Psoas muscle (tissue), 8 donors: ENCODE data around the gene ALDH18A1. TPM values are rescaled to one million over a fixed set of nuclear protein-coding genes. Genes with fewer than 3 reads are reported as not detected.

ENCODE experiments used
- ATAC-seq, 4 donors: fragments of 200-7000 bp; cut with Tn5 transposase; one replicate each; pipeline ENCODE4 v1.9.1; 2020; ENCODE audit warnings: moderate library complexity in 3 of 4, mild to moderate bottlenecking in 2 of 4
- DNase-seq, 2 donors: peaks; one replicate each; pipeline ENCODE4 v3.0.0-alpha.2; 2020
- H3K27ac ChIP-seq: fragments of 200-600 bp; one replicate; pipeline ENCODE4 v1.8.0; 2022
- H3K27me3 ChIP-seq, 3 donors: fragments of 200-600 bp in 1 of 3; one replicate each; pipeline versions ENCODE4 v1.6.1 to v1.8.0; 2013 to 2022; ENCODE audit warnings: low read length in 2 of 3, mild to moderate bottlenecking in 2 of 3, moderate library complexity in 1 of 3; ENCODE audit not compliant: insufficient read depth in 3 of 3
- H3K36me3 ChIP-seq, 2 donors: fragments of 200-600 bp in 1 of 2; one replicate each; pipeline versions ENCODE4 v1.6.1 to v1.8.0; 2013 to 2022; ENCODE audit warnings: low read depth in 1 of 2, mild to moderate bottlenecking in 1 of 2, moderate library complexity in 1 of 2; ENCODE audit not compliant: insufficient read depth in 1 of 2
- H3K4me1 ChIP-seq: fragments of 200-600 bp; one replicate; pipeline ENCODE4 v1.8.0; 2022
- H3K4me3 ChIP-seq: fragments of 200-600 bp; one replicate; pipeline ENCODE4 v1.8.0; 2022; ENCODE audit warnings: mild to moderate bottlenecking
- H3K9me3 ChIP-seq: fragments of 200-600 bp; one replicate; pipeline ENCODE4 v1.8.0; 2022
- WGBS, 3 donors: extraction: QIAGEN DNeasy Blood & Tissue Kit; methylation state at CpG; one replicate each; pipeline versions ENCODE4 v1.1.6 to v1.1.7; 2013; 5-methylcytosine and 5-hydroxymethylcytosine counted together
- intact Hi-C, 2 donors: fragments of 100-400 bp; cut with DNase I; formaldehyde crosslinking; loops; one replicate each; pipeline versions ENCODE4 v1.11.0 to v1.14.2; 2022
- polyA plus RNA-seq, 3 donors: library from polyadenylated mRNA; stranded (reverse); fragments of 200-250 nt; gene quantifications; one replicate each; pipeline ENCODE4 v1.2.3, GENCODE V29; 2013
- total RNA-seq, 4 donors: library from RNA; stranded (reverse); fragmentation: NEBNext Ultra II Directional in 2 of 4; extraction: Animal tissue kit (Norgen Biotek cat#: 25700) in 2 of 4; gene quantifications; one replicate each; pipeline versions ENCODE4 v1.2.1 to v1.2.4, GENCODE V29; 2021 to 2023
- TF ChIP-seq, protein P1 (sequence below): fragments of 200-600 bp; IDR thresholded peaks from one replicate; pipeline ENCODE4 v1.8.0; 2022; ENCODE audit warnings: antibody characterized with exemption
- donor health status: healthy with polysubstance abuse.
- donor health status: DM: no; HTN: no; CAD: no; lungs with moderate emphysema.
- donor health status: Bipolar disorder and iron deficiency.
- donor health status: healthy.
- donor health status: DM: yes; HTN: yes; CAD: no.
- donor health status: DM: no; HTN: no; CAD: no.
- donor health status: DM: no; HTN: no; CAD: no.
- donor health status: DM: yes; HTN: yes; CAD: no.

Gene ALDH18A1
- total and polyA plus RNA-seq, 7 donors = 2.4 to 18.1 (median 5.7) TPM

GRCh38 chr10:95693668-95694534 lies 37.4 kb upstream of the ALDH18A1 start, which contains the start of gene TCTN3:
Gene TCTN3, minus strand, starts transcription at chr10:95693927. Its CDS starts 28 bp downstream, at chr10:95693899.
- DNase-seq (peak; percentile 95 to 97), ATAC-seq (peak; percentile 100)
- TF ChIP-seq, protein P1, sequence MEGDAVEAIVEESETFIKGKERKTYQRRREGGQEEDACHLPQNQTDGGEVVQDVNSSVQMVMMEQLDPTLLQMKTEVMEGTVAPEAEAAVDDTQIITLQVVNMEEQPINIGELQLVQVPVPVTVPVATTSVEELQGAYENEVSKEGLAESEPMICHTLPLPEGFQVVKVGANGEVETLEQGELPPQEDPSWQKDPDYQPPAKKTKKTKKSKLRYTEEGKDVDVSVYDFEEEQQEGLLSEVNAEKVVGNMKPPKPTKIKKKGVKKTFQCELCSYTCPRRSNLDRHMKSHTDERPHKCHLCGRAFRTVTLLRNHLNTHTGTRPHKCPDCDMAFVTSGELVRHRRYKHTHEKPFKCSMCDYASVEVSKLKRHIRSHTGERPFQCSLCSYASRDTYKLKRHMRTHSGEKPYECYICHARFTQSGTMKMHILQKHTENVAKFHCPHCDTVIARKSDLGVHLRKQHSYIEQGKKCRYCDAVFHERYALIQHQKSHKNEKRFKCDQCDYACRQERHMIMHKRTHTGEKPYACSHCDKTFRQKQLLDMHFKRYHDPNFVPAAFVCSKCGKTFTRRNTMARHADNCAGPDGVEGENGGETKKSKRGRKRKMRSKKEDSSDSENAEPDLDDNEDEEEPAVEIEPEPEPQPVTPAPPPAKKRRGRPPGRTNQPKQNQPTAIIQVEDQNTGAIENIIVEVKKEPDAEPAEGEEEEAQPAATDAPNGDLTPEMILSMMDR = peak; percentile 99
- H3K36me3 ChIP-seq = peaks cover 5 to 36% of the 10 kb centered on the region in 2 donors
- H3K9me3 ChIP-seq = no peaks in the 10 kb centered on the region
- intact Hi-C loops = loop anchor here (2.0 to 10.0 kb wide), 3 partner anchors 147 to 441 kb away; partner anchors contain the start of gene ZNF518A (in 1 of the 2)
- peaks cover 11% of the 10 kb centered on the region for H3K4me1 ChIP-seq
- H3K27ac ChIP-seq = peak within 1 kb of the TSS; percentile 68
- no peaks in the 10 kb centered on the region for H3K27me3 ChIP-seq
- peak within 1 kb of the TSS; percentile 77 for H3K4me3 ChIP-seq
- 0 to 1% (median 0%) methylated on average over 44 to 53 of the region's 53 CpGs for WGBS, 3 donors

DNA sequence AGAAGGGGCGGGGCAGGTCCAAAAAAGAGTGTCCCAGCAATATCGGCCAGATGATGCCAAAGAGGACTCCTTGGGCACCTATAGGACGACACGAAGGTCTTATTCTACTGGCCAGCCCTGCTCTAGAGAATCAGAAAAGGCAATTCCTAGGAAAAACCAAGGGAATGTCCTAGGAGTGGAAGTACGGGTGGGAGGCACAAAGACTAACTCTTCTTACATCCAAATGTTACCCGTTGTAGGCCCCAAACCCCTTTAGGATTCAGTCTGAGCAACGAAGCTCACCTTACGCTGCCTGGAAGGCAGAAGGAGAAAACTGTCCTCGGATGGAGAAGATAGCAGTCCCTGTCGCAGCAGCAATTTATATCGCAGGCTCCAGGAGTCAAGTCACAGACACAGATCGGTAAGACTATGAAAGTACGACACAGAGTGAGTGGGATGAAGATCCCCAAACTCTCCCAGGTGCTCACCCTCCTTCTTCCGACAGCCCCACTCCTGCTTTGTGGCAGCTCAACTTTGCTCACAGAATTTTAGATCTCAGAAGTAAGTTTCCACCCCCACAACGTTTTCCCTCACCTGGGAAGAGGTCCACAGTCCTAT lies 36.7 kb upstream of the ALDH18A1 start:
- DNase-seq (no peak), ATAC-seq (peak in 1 of 4 donors; percentile 9)
- Histone ChIP-seq H3K27me3 (no peaks in the 10 kb centered on the region), H3K27ac (peak overlapping the region; percentile 68), H3K4me3 (peak overlapping the region; percentile 77), H3K9me3 (no peaks in the 10 kb centered on the region), H3K36me3 (peaks cover 6 to 42% of the 10 kb centered on the region in 2 donors), H3K4me1 (peaks cover 11% of the 10 kb centered on the region)
- TF ChIP-seq, protein P1 = no peak
- 5 to 7% (median 6%) methylated on average over 15 of the region's 15 CpGs for WGBS, 3 donors
- intact Hi-C loops = loop anchor here (10.0 kb wide), 2 partner anchors 152 to 442 kb away; partner anchors contain the start of gene ZNF518A (in 1 of the 2)

- H3K9me3 ChIP-seq = no peaks in the 10 kb centered on the region
- ATAC-seq (no peak), DNase-seq (no peak)
- H3K4me3 ChIP-seq = no peak overlapping the region
- H3K27ac ChIP-seq = no peak overlapping the region
- intact Hi-C loops = loop anchor here (10.0 kb wide), 2 partner anchors 154 to 444 kb away; partner anchors contain the start of gene ZNF518A (in 1 of the 2)
- H3K36me3 ChIP-seq = peaks cover 13 to 60% of the 10 kb centered on the region in 2 donors
- no peaks in the 10 kb centered on the region for H3K27me3 ChIP-seq
- H3K4me1 ChIP-seq = peaks cover 11% of the 10 kb centered on the region
- WGBS, 3 donors = 93 to 100% (median 98%) methylated on average over 2 of the region's 2 CpGs
- TF ChIP-seq, protein P1 = no peak
Observed at GRCh38 chr10:95691281-95691680, 34.8 kb upstream of the ALDH18A1 start.

GRCh38 chr10:95688648-95689047 lies 32.1 kb upstream of the ALDH18A1 start:
- intact Hi-C loops = no loop called here
- no peak for DNase-seq
- TF ChIP-seq, protein P1 = no peak
- WGBS, 3 donors = 74 to 83% (median 75%) methylated on average over 2 of the region's 2 CpGs
- no peak overlapping the region for H3K4me3 ChIP-seq
- peaks cover 11% of the 10 kb centered on the region for H3K4me1 ChIP-seq
- H3K36me3 ChIP-seq = peaks cover 14 to 87% of the 10 kb centered on the region in 2 donors
- no peaks in the 10 kb centered on the region for H3K27me3 ChIP-seq
- H3K9me3 ChIP-seq = no peaks in the 10 kb centered on the region
- ATAC-seq = no peak
- no peak overlapping the region for H3K27ac ChIP-seq
